A549 (cell line): ENCODE data around the gene C4BPB. TPM values are rescaled to one million over a fixed set of nuclear protein-coding genes. Genes with fewer than 3 reads are reported as not detected.
"Not testable (repeated sequence)": the region's sequence is repeated elsewhere in the genome, so short reads cannot be mapped to it uniquely, and the experiment has no call there.

Experiments
- ATAC-seq, 2 experiments: fragments of 200-7000 bp in 1 of 2; fragments of >200 bp in 1 of 2; cut with Nextera tagmentation in 1 of 2; cut with Tn5 transposase in 1 of 2; 3 replicates each; pipeline versions ENCODE4 v1.8.0 to v1.9.1; 2018 to 2020; ENCODE audit warnings: mild to moderate bottlenecking in 1 of 2, moderate library complexity in 1 of 2
- CTCF ChIA-PET: fragments of 300-600 bp; sonication (Branson Sonifier 250); formaldehyde crosslinking; extraction: SDS; loops from one replicate; lab custom pipeline; 2021; ENCODE audit warnings: antibody characterized with exemption, inconsistent platforms; lab: Yijun Ruan, JAX
- POLR2A ChIA-PET: fragments of 350-600 bp; formaldehyde crosslinking; extraction: SDS; loops from one replicate; lab custom pipeline; 2021; ENCODE audit warnings: antibody characterized with exemption, inconsistent platforms; lab: Yijun Ruan, JAX
- DNase-seq, 2 experiments: peaks; one replicate each; pipeline versions ENCODE4 v3.0.0 to v3.0.0-alpha.2; 2011 to 2016; ENCODE audit warnings: low read depth in 1 of 2, low spot score in 1 of 2
- FAIRE-seq: peaks from 2 replicates; lab custom pipeline; 2011; peaks lifted over from hg19 to GRCh38; lab: Jason Lieb, UNC
- H3K27ac ChIP-seq, 2 experiments: fragments of >200 bp; sonication (Bioruptor Twin); formaldehyde crosslinking; 3 replicates each; pipeline ENCODE4 v1.5.1; 2016 to 2017
- H3K4me1 ChIP-seq: fragments of >200 bp; sonication (Bioruptor Twin); formaldehyde crosslinking; 3 replicates; pipeline ENCODE4 v1.6.1; 2016
- H3K4me2 ChIP-seq: fragments of >200 bp; sonication (Bioruptor Twin); formaldehyde crosslinking; 3 replicates; pipeline ENCODE4 v1.6.1; 2016
- H3K4me3 ChIP-seq: fragments of >200 bp; sonication (Bioruptor Twin); formaldehyde crosslinking; 3 replicates; pipeline ENCODE4 v1.5.1; 2016
- H3K9me3 ChIP-seq: fragments of >200 bp; sonication (Bioruptor Twin); formaldehyde crosslinking; 3 replicates; pipeline ENCODE4 v1.6.1; 2016
- BHLHE40 ChIP-seq: IDR thresholded peaks from 2 replicates; pipeline ENCODE4 v1.6.1; 2012; ENCODE audit warnings: low read depth, low read length, inconsistent platforms
- CHD2 ChIP-seq: fragments of 150-350 bp; IDR thresholded peaks from 2 replicates; pipeline ENCODE4 v1.6.1; 2014; ENCODE audit warnings: low read length; ENCODE audit not compliant: partially characterized antibody
- CHD4 ChIP-seq: fragments of 200-600 bp; sonication (generic); IDR thresholded peaks from 2 replicates; pipeline ENCODE4 v1.6.1; 2016; ENCODE audit warnings: antibody characterized with exemption, mild to moderate bottlenecking, borderline replicate concordance
- EHMT2 ChIP-seq: fragments of 200-600 bp; sonication (generic); IDR thresholded peaks from 2 replicates; pipeline ENCODE4 v1.6.1; 2016; ENCODE audit warnings: antibody characterized with exemption, low read depth, mild to moderate bottlenecking, moderate library complexity
- EP300 ChIP-seq, 2 experiments: fragments of >200 bp; sonication (Bioruptor Twin); formaldehyde crosslinking; IDR thresholded peaks; 2 replicates in 1 of 2; 3 replicates in 1 of 2; pipeline ENCODE4 v1.6.1; 2016 to 2017
- ESRRA ChIP-seq: fragments of 150-350 bp; IDR thresholded peaks from 2 replicates; pipeline ENCODE4 v1.6.1; 2014; ENCODE audit warnings: mild to moderate bottlenecking, low read length, borderline replicate concordance
- HOXA7 ChIP-seq: fragments of 250-450 bp; sonication (Bioruptor Pico); IDR thresholded peaks from 2 replicates; pipeline ENCODE4 v1.5.0; 2020; ENCODE audit warnings: mild to moderate bottlenecking, moderate library complexity
- HOXB5 ChIP-seq: fragments of 250-450 bp; sonication (Bioruptor Pico); IDR thresholded peaks from 2 replicates; pipeline ENCODE4 v1.5.0; 2020; ENCODE audit warnings: mild to moderate bottlenecking, moderate library complexity
- JUNB ChIP-seq: fragments of >200 bp; sonication (Bioruptor Twin); formaldehyde crosslinking; IDR thresholded peaks from 2 replicates; pipeline ENCODE4 v1.6.1; 2016
- MAFK ChIP-seq: fragments of 450-650 bp; IDR thresholded peaks from 2 replicates; pipeline ENCODE4 v1.6.1; 2014; ENCODE audit not compliant: partially characterized antibody
- MAZ ChIP-seq: fragments of 150-350 bp; IDR thresholded peaks from 2 replicates; pipeline ENCODE4 v1.6.1; 2014; ENCODE audit warnings: antibody characterized with exemption, low read depth, low read length, borderline replicate concordance
- NFE2L2 ChIP-seq: fragments of 150-350 bp; conservative IDR thresholded peaks from 2 replicates; pipeline ENCODE4 v1.6.1; 2014; ENCODE audit warnings: low read length
- PBX3 ChIP-seq: IDR thresholded peaks from 2 replicates; pipeline ENCODE4 v1.6.1; 2012
- RAD21 ChIP-seq, 2 experiments: fragments of >200 bp in 1 of 2; sonication (Bioruptor Twin) in 1 of 2; formaldehyde crosslinking in 1 of 2; IDR thresholded peaks in 1 of 2; conservative IDR thresholded peaks in 1 of 2; 2 replicates in 1 of 2; 3 replicates in 1 of 2; pipeline ENCODE4 v1.6.1; 2012 to 2018; ENCODE audit warnings: inconsistent platforms in 1 of 2
- RCOR1 ChIP-seq: fragments of 150-350 bp; IDR thresholded peaks from 2 replicates; pipeline ENCODE4 v1.6.1; 2014; ENCODE audit warnings: antibody characterized with exemption, low read length, low read depth
- ZSCAN20 ChIP-seq: fragments of 250-450 bp; sonication (Bioruptor Pico); IDR thresholded peaks from 2 replicates; pipeline ENCODE4 v1.8.0; 2022; ENCODE audit warnings: mild to moderate bottlenecking, moderate library complexity
- WGBS: methylation state at CpG from one replicate; pipeline ENCODE4 v1.1.6; 2017; ENCODE audit errors: missing lambda C conversion rate; 5-methylcytosine and 5-hydroxymethylcytosine counted together
- polyA minus RNA-seq: library from RNA; depleted of rRNA, polyadenylated mRNA; stranded (reverse); fragments of >200 nt; gene quantifications from 2 replicates; pipeline ENCODE4 v1.2.3, GENCODE V29; 2011; rRNA and poly(A)+ RNA removed
- polyA plus RNA-seq, 4 experiments: library from polyadenylated mRNA; depleted of rRNA in 3 of 4; stranded (reverse); fragments of >200 nt; fragmentation: RNase III in 1 of 4; extraction: RNeasy Plus Mini Kit Qiagen cat#74134 plus additional on column Dnase treatment in 1 of 4; gene quantifications; 2 replicates in 3 of 4; 3 replicates in 1 of 4; pipeline ENCODE4 v1.2.3, GENCODE V29; 2011 to 2017
- TF ChIP-seq, protein P1 (sequence below): IDR thresholded peaks from 2 replicates; pipeline ENCODE4 v1.6.1; 2012

C4BPB gene
- 0.57 and 0.74 TPM in 2 replicates for polyA plus RNA-seq (2011; rRNA removed)
- polyA plus RNA-seq (2012; cell fraction: cytosol; rRNA removed) = 1.00 and 1.0 TPM in 2 replicates
- 1.3 and 2.6 TPM in 2 replicates for polyA plus RNA-seq (2012; cell fraction: nucleus; rRNA removed)
- polyA plus RNA-seq (2017; fragmentation: RNase III; extraction: RNeasy Plus Mini Kit Qiagen cat#74134 plus additional on column Dnase treatment) = 4.9 to 9.5 TPM (median 5.1 TPM) in 3 replicates
- polyA minus RNA-seq = 0.29 TPM in 2 replicates

DNA sequence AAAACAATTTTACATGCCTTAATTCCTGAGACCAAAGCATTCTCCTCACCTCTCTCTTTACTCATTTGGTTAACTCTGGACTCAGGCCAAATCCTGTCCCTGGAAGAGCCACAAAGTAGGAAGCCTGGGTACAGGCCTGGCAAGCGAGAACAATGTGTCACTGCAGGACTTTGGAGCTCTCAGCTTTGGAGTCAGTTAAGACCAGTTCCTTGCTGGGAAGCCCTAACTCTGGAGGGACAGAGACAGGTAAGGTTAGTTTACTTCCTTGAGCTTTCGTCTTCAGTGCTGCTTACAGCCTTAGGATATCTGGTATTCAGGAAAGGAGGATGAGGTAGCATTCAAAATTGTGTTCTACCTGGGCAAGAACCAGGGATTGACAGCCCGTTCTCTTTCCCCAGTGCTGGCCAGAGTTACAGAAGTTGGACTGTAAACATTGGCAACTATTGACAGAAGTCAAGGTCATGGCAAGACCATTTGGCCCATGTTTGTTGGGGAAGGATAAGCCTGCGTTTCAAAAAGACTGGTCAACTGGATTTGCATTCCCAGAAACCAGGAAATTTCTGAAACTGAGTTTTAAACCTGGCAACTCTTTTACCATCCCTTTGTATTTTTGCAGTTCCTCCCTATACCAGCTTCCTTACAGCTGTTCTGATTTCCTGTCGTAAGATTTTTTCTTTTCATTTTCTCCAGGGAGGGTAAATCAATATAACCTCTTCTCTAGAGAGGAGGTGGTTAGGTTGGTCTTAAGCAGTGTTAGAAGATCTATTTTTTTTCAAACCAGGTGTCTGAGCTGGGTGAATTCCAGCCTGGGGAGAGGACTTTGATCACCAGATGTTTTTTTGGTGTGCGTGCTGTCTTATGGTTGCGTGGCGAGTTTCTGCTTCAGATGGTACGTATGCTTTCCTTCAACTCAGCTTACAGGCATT is at the start of gene C4BPB:
C4BPB (plus strand) TSS at position 160 of the 926 bp plus-strand sequence; CDS start at position 832, 672 bp downstream.
- TF ChIP-seq ESRRA (no peak), EHMT2 (no peak), CHD4 (no peak), MAFK (no peak), HOXA7 (CRISPR knock-in tag) (no peak), PBX3 (no peak), MAZ (no peak), RAD21 (conservative IDR thresholded peaks at IDR 0.05 in 1 of 2, IDR thresholded peaks at IDR 0.05 in 1 of 2) (no peak), BHLHE40 (no peak), RCOR1 (no peak), HOXB5 (no peak)
- ATAC-seq = peak; percentile 20 to 31; a peak in 3 of 6 replicates
- no peak for FAIRE-seq
- Histone ChIP-seq H3K4me1 (peaks cover 31% of the 10 kb centered on the region), H3K4me3 (no peak within 1 kb of the TSS), H3K9me3 (no peaks in the 10 kb centered on the region), H3K4me2 (peak within 1 kb of the TSS; percentile 34), H3K27ac (peak within 1 kb of the TSS; percentile 11 to 55; a peak in 4 of 6 replicates)
- POLR2A ChIA-PET = no interaction called here
- CTCF ChIA-PET = interaction anchor here (0.6 to 1.9 kb wide), 5 partner anchors 39 to 410 kb away, joined by 3 to 5 read pairs (median 4); no protein-coding TSS in a partner anchor
- peak in 1 of 2 experiments; percentile 29 for DNase-seq
- WGBS = 80% methylated on average over 9 of the region's 9 CpGs

DNA sequence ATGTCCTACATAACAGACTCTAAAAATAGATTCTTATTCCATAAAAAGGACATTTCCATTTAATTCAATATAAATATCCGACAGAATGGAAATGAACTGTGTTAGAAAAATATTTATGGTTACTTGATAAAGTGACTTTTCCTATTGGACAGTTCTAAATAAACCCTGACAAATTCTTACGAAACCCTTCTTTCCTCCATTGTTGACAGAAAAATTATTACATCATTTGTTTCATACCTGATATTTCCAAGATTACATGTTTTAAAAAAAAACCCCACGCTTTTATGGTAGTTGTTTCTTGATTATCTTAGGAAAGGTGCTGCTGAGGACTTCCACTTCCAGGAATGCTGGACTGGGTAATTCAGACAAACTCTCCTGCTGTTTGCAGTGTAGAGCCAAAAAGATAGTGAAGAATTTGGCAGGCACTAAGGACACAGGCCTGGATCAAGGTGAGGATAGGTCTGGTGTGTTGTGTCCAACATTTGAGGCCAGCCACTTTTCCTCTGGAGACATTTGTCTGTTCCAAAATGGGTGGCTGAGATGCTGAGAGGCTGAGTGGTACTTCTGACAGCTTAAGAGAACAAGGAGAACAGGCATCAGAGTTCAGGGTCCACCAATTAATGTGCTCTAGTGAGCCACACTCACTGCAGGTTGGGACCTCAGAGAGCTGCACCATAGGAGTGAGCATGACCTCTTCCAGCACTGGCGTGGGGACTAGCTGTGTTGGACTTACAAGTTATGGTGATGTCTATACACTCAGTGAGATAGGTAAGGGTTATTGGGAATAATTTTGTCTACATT is 49.1 kb upstream of the C4BPB start:
- Histone ChIP-seq H3K27ac (peak overlapping the region in 1 of 2 experiments; percentile 62; a peak in 4 of 6 replicates), H3K4me1 (peaks cover 23% of the 10 kb centered on the region), H3K4me2 (no peak overlapping the region), H3K4me3 (no peak overlapping the region), H3K9me3 (no peaks in the 10 kb centered on the region)
- WGBS = 86% methylated on average over 4 of the region's 4 CpGs
- ChIA-PET CTCF (interaction anchor here (1.2 to 1.9 kb wide), 3 partner anchors 10 to 33 kb away, joined by 4 to 13 read pairs (median 11); no protein-coding TSS in a partner anchor), POLR2A (no interaction called here)
- FAIRE-seq = no peak
- DNase-seq = no peak
- TF ChIP-seq MAZ (no peak), JUNB (no peak), CHD2 (no peak), EP300 (IDR thresholded peaks at IDR 0.05) (no peak), ZSCAN20 (CRISPR knock-in tag) (no peak), HOXA7 (CRISPR knock-in tag) (no peak)
- TF ChIP-seq, protein P1, sequence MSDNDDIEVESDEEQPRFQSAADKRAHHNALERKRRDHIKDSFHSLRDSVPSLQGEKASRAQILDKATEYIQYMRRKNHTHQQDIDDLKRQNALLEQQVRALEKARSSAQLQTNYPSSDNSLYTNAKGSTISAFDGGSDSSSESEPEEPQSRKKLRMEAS = no peak
- peak; percentile 57 to 70; a peak in 4 of 6 replicates for ATAC-seq

- Histone ChIP-seq H3K27ac (peak overlapping the region in 1 of 2 experiments; percentile 62; a peak in 2 of 6 replicates), H3K9me3 (no peaks in the 10 kb centered on the region), H3K4me3 (no peak overlapping the region), H3K4me2 (no peak overlapping the region), H3K4me1 (peaks cover 23% of the 10 kb centered on the region)
- TF ChIP-seq MAFK (peak; percentile 28), NFE2L2 (no peak)
- CTCF ChIA-PET = interaction anchor here (0.6 to 1.9 kb wide), 6 partner anchors 9 to 128 kb away, joined by 3 to 13 read pairs (median 4); no protein-coding TSS in a partner anchor
- POLR2A ChIA-PET = no interaction called here
- 67% methylated on average over 3 of the region's 3 CpGs for WGBS
- ATAC-seq (peak; percentile 33 to 53; a peak in 3 of 6 replicates), FAIRE-seq (peak; percentile 39), DNase-seq (no peak)
Measured at GRCh38 chr1:207040181-207040533, 48.5 kb upstream of the C4BPB start.

DNA sequence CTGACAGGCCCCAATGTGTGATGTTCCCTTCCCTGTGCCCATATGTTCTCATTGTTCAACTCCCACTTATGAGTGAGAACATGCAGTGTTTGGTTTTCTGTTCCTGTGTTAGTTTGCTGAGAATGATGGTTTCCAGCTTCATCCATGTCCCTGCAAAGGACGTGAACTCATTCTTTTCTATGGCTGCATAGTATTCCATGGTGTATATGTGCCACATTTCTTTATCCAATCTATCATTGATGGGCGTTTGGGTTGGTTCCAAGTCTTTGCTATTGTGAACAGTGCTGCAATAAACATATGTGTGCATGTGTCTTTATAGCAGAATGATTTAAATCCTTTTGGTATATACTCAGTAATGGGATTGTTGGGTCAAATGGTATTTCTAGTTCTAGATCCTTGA is 47.3 kb upstream of the C4BPB start:
- not testable (repeated sequence) for ATAC-seq, H3K9me3 ChIP-seq, DNase-seq, H3K4me2 ChIP-seq, FAIRE-seq, H3K27ac ChIP-seq, H3K4me3 ChIP-seq
- WGBS = 91% methylated on average over 2 of the region's 2 CpGs
- ChIA-PET POLR2A (interaction anchor here (0.5 kb wide), 1 partner anchor 9 kb away, joined by 3 read pairs; the partner anchor contains the start of gene C1orf116), CTCF (interaction anchor here (0.9 to 1.4 kb wide), 4 partner anchors 8 to 29 kb away, joined by 3 to 11 read pairs (median 4); partner anchors contain the start of gene C1orf116)
- H3K4me1 ChIP-seq = peaks cover 35% of the 10 kb centered on the region
